Uterine smooth muscle cell (primary cell): ENCODE measurements around the gene NKX6-2. TPM values are rescaled to one million over a fixed set of nuclear protein-coding genes. Genes with fewer than 3 reads are reported as not detected.

Source experiments
- total RNA-seq: library from RNA; depleted of rRNA; stranded (reverse); fragments of >200 nt; gene quantifications from 2 replicates; pipeline ENCODE4 v1.2.3, GENCODE V29; 2014

NKX6-2 gene
- total RNA-seq: under 0.01 TPM in 1 of 2 replicates, not detected in the other

DNA sequence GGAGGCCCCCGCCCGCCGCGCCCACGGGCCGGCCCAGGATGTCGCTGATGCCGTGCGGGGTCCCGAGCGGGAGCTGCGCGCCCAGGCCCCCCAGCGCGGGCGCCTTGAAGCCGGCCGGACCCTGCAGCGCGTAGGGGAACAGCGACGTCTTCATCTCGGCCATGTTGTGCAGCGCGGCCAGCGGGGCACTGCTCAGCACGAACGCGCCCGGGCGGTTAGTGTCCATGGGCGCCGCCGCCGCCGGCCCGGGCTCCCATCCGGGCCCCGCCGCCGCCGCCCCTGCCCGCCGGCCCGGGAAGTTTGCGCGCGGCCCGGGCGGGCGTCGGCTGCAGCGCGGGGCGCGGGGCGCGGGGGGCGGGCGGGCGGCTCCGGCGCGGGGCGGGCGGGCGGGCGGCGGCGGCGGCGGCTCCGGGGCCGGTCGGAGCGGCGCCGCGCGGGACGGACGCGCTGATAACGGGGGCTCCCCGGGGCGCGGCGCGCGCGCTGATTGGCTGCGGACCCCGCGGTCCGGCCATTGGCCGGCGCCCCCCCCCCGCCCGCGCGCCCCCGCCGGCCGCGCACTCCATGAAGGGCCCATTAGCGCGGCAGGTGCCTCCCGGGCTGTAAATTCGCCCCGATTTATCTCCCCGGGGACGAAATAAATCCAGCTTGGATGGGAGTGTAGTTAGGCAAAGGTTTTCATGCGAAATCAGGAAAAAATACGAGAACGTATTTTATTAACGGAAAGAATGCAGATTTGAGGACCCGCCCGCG is at the start of gene NKX6-2:
TSS of gene NKX6-2 (minus strand) at position 425 of the 753 bp plus-strand sequence. CDS start at position 226, 199 bp downstream.

Other genes with a start within 250 kb of the NKX6-2 start
- gene INPP5A, start 248.4 kb downstream of the NKX6-2 start, total RNA-seq: 43.4 and 60.0 TPM in 2 replicates
- 0.87 and 1.1 TPM in 2 replicates for gene CFAP46, start 156.4 kb upstream of the NKX6-2 start, total RNA-seq